ENCODE results near the gene TPR. TPM values are rescaled to one million over a fixed set of nuclear protein-coding genes. Genes with fewer than 3 reads are reported as not detected.

Gene TPR
- total RNA-seq, 1 experiment from 2014 or later: 68.6 TPM

DNA sequence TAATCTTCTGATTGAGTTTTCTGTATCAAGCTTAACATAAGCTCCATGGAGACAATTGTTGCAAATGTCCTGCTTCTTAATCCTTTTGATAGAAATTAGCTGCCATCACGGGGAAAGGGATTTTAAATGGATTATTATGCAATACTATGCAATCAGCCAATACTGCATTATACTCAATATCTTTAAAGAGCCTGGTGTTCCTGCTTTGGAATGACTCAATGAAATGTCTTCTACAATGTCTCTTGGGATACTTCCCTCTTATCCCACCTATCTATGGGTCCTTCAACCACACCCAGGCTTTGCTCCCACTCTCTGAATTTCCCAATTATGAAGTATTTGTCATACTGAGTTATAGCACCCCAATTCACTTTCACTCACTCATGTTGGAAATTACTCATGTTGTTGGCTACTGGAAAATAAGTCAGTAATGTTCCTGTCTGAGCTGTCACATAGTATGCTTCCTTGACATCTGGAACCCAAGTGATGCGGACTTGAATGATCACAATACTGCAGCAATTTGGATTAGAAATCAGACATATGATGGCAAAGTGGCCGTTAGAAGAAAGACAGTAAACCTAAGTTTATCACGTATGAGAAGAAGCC is 85.0 kb downstream of the TPR start:
- no peak for DNase-seq (ENCODE audit: low spot score)

- no peak for DNase-seq (ENCODE audit: low spot score)
These were observed 88.3 kb downstream of the TPR start for GRCh38 chr1:186286615-186287315.

DNA sequence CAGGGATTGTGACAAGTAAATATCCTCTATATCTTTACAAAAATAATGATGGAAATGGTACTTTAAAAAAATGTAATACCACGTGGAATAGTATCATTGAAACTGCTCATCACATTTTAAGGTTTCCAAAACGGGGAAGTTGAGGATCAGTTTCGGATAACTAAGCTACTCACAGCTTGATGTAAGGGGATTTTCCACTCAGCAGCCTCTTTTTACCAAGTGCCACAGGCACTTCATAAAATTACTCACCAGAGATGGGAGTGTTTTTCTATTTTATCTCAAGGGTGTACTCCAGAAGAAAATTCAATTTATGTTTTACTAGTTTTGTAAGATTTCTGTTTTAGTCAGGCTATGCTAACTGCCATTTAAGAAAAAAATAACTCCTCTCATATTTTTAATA is 91.7 kb downstream of the TPR start:
- DNase-seq (ENCODE audit: low spot score): no peak

- DNase-seq (ENCODE audit: low spot score): no peak
These were observed 92.6 kb downstream of the TPR start for GRCh38 chr1:186282466-186282865.

GRCh38 chr1:186275822-186276221 is 99.2 kb downstream of the TPR start:
- DNase-seq (ENCODE audit: low spot score): no peak

GRCh38 chr1:186272486-186272885 is 102.6 kb downstream of the TPR start:
- no peak for DNase-seq (ENCODE audit: low spot score)

- DNase-seq (ENCODE audit: low spot score): no peak
These were observed 104.0 kb downstream of the TPR start for GRCh38 chr1:186271032-186271431.

Other genes with a start within 250 kb of the TPR start
- gene PRG4, start 79.0 kb downstream of the TPR start, total RNA-seq (2014; rRNA removed; shearing (Covaris generic)): 0.07 TPM in 1 of 2 replicates, not detected in the other
- gene ODR4, start 585 bp upstream of the TPR start, total RNA-seq (2014; rRNA removed; shearing (Covaris generic)): 16.5 and 20.4 TPM in 2 replicates
- gene PDC, start 85.9 kb upstream of the TPR start, total RNA-seq (2014; rRNA removed; shearing (Covaris generic)): not detected in 2 replicates

Data from A172 (cell line).